K562 (cell line): ENCODE measurements around the gene NECAB3. TPM values are rescaled to one million over a fixed set of nuclear protein-coding genes. Genes with fewer than 3 reads are reported as not detected.

Source experiments
- CUX1 ChIP-seq: fragments of 200-800 bp; sonication (Bioruptor generic); IDR thresholded peaks from 2 replicates; pipeline ENCODE4 v1.6.1; 2016; ENCODE audit warnings: missing genetic modification characterization, missing compliant biosample characterization
- EGR1 ChIP-seq: fragments of 450-650 bp; conservative IDR thresholded peaks from 2 replicates; pipeline ENCODE4 v1.6.1; 2017; ENCODE audit warnings: mild to moderate bottlenecking
- ESRRA ChIP-seq: fragments of 450-650 bp; IDR thresholded peaks from 2 replicates; pipeline ENCODE4 v1.6.1; 2014; ENCODE audit warnings: low read depth, mild to moderate bottlenecking, moderate library complexity, borderline replicate concordance
- GABPB2 ChIP-seq: fragments of 250-450 bp; sonication (Bioruptor Pico); conservative IDR thresholded peaks from 2 replicates; pipeline ENCODE4 v1.5.1; 2021; ENCODE audit warnings: mild to moderate bottlenecking
- L3MBTL2 ChIP-seq: fragments of 450-650 bp; IDR thresholded peaks from 2 replicates; pipeline ENCODE4 v1.6.1; 2016; ENCODE audit warnings: mild to moderate bottlenecking, moderate library complexity
- MYNN ChIP-seq, 2 experiments: sonication (generic); formaldehyde crosslinking in 1 of 2; IDR thresholded peaks; 2 replicates each; pipeline versions ENCODE4 v1.5.0 to v1.6.1; 2016 to 2020; ENCODE audit warnings: antibody characterized with exemption in 1 of 2, missing genetic modification reagents in 1 of 2
- NFYB ChIP-seq: IDR thresholded peaks from 2 replicates; pipeline ENCODE4 v1.6.1; 2011; ENCODE audit warnings: mild to moderate bottlenecking, moderate library complexity; ENCODE audit not compliant: insufficient read length; ENCODE audit errors: extremely low read depth
- NRF1 ChIP-seq, 2 experiments: fragments of 450-650 bp; IDR thresholded peaks in 1 of 2; conservative IDR thresholded peaks in 1 of 2; 2 replicates each; pipeline ENCODE4 v1.6.1; 2014; ENCODE audit warnings: mild to moderate bottlenecking in 2 of 2
- POLR2G ChIP-seq: fragments of 200-400 bp; formaldehyde crosslinking; IDR thresholded peaks from 2 replicates; pipeline ENCODE4 v1.6.1; 2017; ENCODE audit warnings: low read depth, mild to moderate bottlenecking, antibody characterized with exemption, low read length, moderate library complexity
- RBM25 ChIP-seq: fragments of 200-400 bp; formaldehyde crosslinking; IDR thresholded peaks from 2 replicates; pipeline ENCODE4 v1.6.1; 2018; ENCODE audit warnings: low read length, low read depth, moderate library complexity; ENCODE audit not compliant: severe bottlenecking
- RREB1 ChIP-seq: fragments of 250-450 bp; sonication (Bioruptor Pico); IDR thresholded peaks from 2 replicates; pipeline ENCODE4 v1.4.0; 2020
- SMAD1 ChIP-seq: fragments of 150-350 bp; IDR thresholded peaks from 2 replicates; pipeline ENCODE4 v1.6.1; 2014; ENCODE audit warnings: low read length, low read depth; ENCODE audit not compliant: partially characterized antibody
- SMARCC2 ChIP-seq: fragments of 450-650 bp; IDR thresholded peaks from 2 replicates; pipeline ENCODE4 v1.6.1; 2017; ENCODE audit warnings: antibody characterized with exemption, moderate library complexity, mild to moderate bottlenecking, low read depth
- SP2 ChIP-seq: IDR thresholded peaks from 2 replicates; pipeline ENCODE4 v1.6.1; 2011; ENCODE audit warnings: mild to moderate bottlenecking, low read depth, low read length, moderate library complexity; ENCODE audit not compliant: poor library complexity, severe bottlenecking; ENCODE audit errors: extremely low read depth
- polyA plus RNA-seq, 8 experiments: library from polyadenylated mRNA; depleted of rRNA in 4 of 8; stranded (reverse) in 5 of 8; unstranded in 3 of 8; fragments of >200 nt; fragmentation: Nextera tagmentation in 2 of 8; fragmentation: Illumina TruSeq in 1 of 8; extraction: Ambion mirVana in 2 of 8; extraction: Trizol in 1 of 8; gene quantifications; 2 replicates each; pipeline versions ENCODE4 v1.2.1 to v1.2.3, GENCODE V29; 2011 to 2014; ENCODE audit warnings: inconsistent platforms in 1 of 8, missing spikeins in 1 of 8
- total RNA-seq, 7 experiments: library from RNA; depleted of rRNA in 6 of 7; stranded (reverse); fragments of >200 nt in 6 of 7; fragmentation: Illumina TruSeq in 2 of 7; extraction: Trizol in 2 of 7; gene quantifications; 2 replicates each; pipeline versions ENCODE4 v1.2.1 to v1.2.3, GENCODE V29; 2011 to 2021; ENCODE audit warnings: low replicate concordance in 1 of 7

The NECAB3 gene
- total and polyA plus RNA-seq, 9 of the 15 experiments (the other 6 are each of a cell fraction or from before 2014, with no cell fraction given), result 0.94 to 63.3 (median 31.5) TPM

GRCh38 chr20:33686100-33686983 is 12.1 kb upstream of the NECAB3 start, which contains the start of gene E2F1 (continued):
- TF ChIP-seq EGR1 (peak; percentile 36; the same call in 1 of the 2 replicates), NFYB (peak; percentile 68), GABPB2 (no peak), NRF1 (conservative IDR thresholded peaks at IDR 0.05 in 1 of 2, IDR thresholded peaks at IDR 0.05 in 1 of 2) (peak; percentile 90), L3MBTL2 (peak; percentile 92), CUX1 (no peak), SP2 (peak; percentile 59), POLR2G (peak; percentile 87), RBM25 (peak; percentile 97), MYNN (IDR thresholded peaks at IDR 0.05) (no peak), MYNN (CRISPR knock-in tag; IDR thresholded peaks at IDR 0.05) (no peak), RREB1 (no peak), SMARCC2 (no peak), ESRRA (peak; percentile 37; the same call in 1 of the 2 replicates), SMAD1 (peak; percentile 28)
